Thoracic aorta (tissue), 2 donors: ENCODE data around the gene USP28. TPM values are rescaled to one million over a fixed set of nuclear protein-coding genes. Genes with fewer than 3 reads are reported as not detected.

Source experiments
- ATAC-seq: fragments of 150-250 bp; one replicate; pipeline ENCODE4 v1.8.0; 2017; ENCODE audit warnings: low read depth; ENCODE audit not compliant: insufficient number of reproducible peaks, low FRiP score
- DNase-seq: peaks from one replicate; pipeline ENCODE4 v3.0.0-alpha.2; 2020; ENCODE audit warnings: low spot score
- H3K27ac ChIP-seq, 2 donors: fragments of 200-600 bp; sonication (generic); 1 replicate in 1 of 2; 2 replicates in 1 of 2; pipeline ENCODE4 v1.5.1; 2016; ENCODE audit warnings: mild to moderate bottlenecking in 2 of 2, moderate library complexity in 2 of 2
- H3K27me3 ChIP-seq: fragments of 200-600 bp; sonication (generic); replicated peaks from 2 replicates; pipeline ENCODE4 v1.6.0; 2016; ENCODE audit warnings: mild to moderate bottlenecking; ENCODE audit not compliant: insufficient read depth
- H3K36me3 ChIP-seq: fragments of 200-600 bp; sonication (generic); one replicate; pipeline ENCODE4 v1.5.1; 2016
- H3K4me1 ChIP-seq, 2 donors: fragments of 200-600 bp; sonication (generic); 1 replicate in 1 of 2; 2 replicates in 1 of 2; pipeline versions ENCODE4 v1.5.1 to v1.6.0; 2016; ENCODE audit warnings: low read depth in 2 of 2, mild to moderate bottlenecking in 1 of 2; ENCODE audit not compliant: control insufficient read depth in 1 of 2
- H3K4me3 ChIP-seq: fragments of 200-600 bp; sonication (generic); 2 replicates; pipeline ENCODE4 v1.5.1; 2016; ENCODE audit warnings: mild to moderate bottlenecking
- H3K9me3 ChIP-seq: fragments of 200-600 bp; sonication (generic); 2 replicates; pipeline ENCODE4 v1.5.1; 2016
- CTCF ChIP-seq: fragments of 200-600 bp; sonication (generic); IDR thresholded peaks from one replicate; pipeline ENCODE4 v1.5.1; 2019; ENCODE audit warnings: antibody characterized with exemption
- total RNA-seq, 2 donors: library from RNA; depleted of rRNA; stranded (reverse); fragments of >200 nt; gene quantifications; one replicate each; pipeline versions ENCODE4 v1.1.0 to v1.2.3, GENCODE V29; 2016

The USP28 gene
- total RNA-seq, 2 donors from 2014 or later: 16.7 to 42.2 TPM

- DNase-seq: no peak
- Histone ChIP-seq H3K27me3 (no peaks in the 10 kb centered on the region), H3K4me1 (no peaks in the 10 kb centered on the region), H3K27ac (no peak overlapping the region), H3K36me3 (peaks cover 24% of the 10 kb centered on the region), H3K9me3 (no peaks in the 10 kb centered on the region), H3K4me3 (no peak overlapping the region)
- no peak for TF ChIP-seq CTCF
- no peak for ATAC-seq
These were observed 61.2 kb downstream of the USP28 start for GRCh38 chr11:113814181-113814580.

- ATAC-seq (no peak), DNase-seq (no peak)
- H3K4me1 ChIP-seq: no peaks in the 10 kb centered on the region
- H3K27me3 ChIP-seq: no peaks in the 10 kb centered on the region
- H3K9me3 ChIP-seq: no peaks in the 10 kb centered on the region
- H3K36me3 ChIP-seq: peaks cover 50% of the 10 kb centered on the region
- H3K27ac ChIP-seq: no peak overlapping the region
- TF ChIP-seq CTCF: no peak
- H3K4me3 ChIP-seq: no peak overlapping the region
These were observed 66.4 kb downstream of the USP28 start for GRCh38 chr11:113808931-113809330.

- TF ChIP-seq CTCF: peak; percentile 19
- H3K27ac ChIP-seq: no peak overlapping the region
- peaks cover 50% of the 10 kb centered on the region for H3K36me3 ChIP-seq
- H3K4me3 ChIP-seq: no peak overlapping the region
- H3K4me1 ChIP-seq: no peaks in the 10 kb centered on the region
- ATAC-seq (no peak), DNase-seq (no peak)
- no peaks in the 10 kb centered on the region for H3K9me3 ChIP-seq
- H3K27me3 ChIP-seq: no peaks in the 10 kb centered on the region
These were observed 69.0 kb downstream of the USP28 start for GRCh38 chr11:113806406-113806805.

- no peaks in the 10 kb centered on the region for H3K27me3 ChIP-seq
- ATAC-seq (no peak), DNase-seq (no peak)
- H3K4me3 ChIP-seq: no peak overlapping the region
- TF ChIP-seq CTCF: no peak
- H3K9me3 ChIP-seq: no peaks in the 10 kb centered on the region
- no peaks in the 10 kb centered on the region for H3K4me1 ChIP-seq
- no peak overlapping the region for H3K27ac ChIP-seq
- H3K36me3 ChIP-seq: peaks cover 49% of the 10 kb centered on the region
These were observed 69.7 kb downstream of the USP28 start for GRCh38 chr11:113805640-113806039.

- DNase-seq (no peak), ATAC-seq (no peak)
- no peak overlapping the region for H3K4me3 ChIP-seq
- no peaks in the 10 kb centered on the region for H3K27me3 ChIP-seq
- H3K36me3 ChIP-seq: peaks cover 46% of the 10 kb centered on the region
- no peak overlapping the region for H3K27ac ChIP-seq
- no peak for TF ChIP-seq CTCF
- H3K9me3 ChIP-seq: no peaks in the 10 kb centered on the region
- H3K4me1 ChIP-seq: no peaks in the 10 kb centered on the region
These were observed 72.8 kb downstream of the USP28 start for GRCh38 chr11:113802621-113803020.
